Neuronal stem cell (in vitro differentiated cells): ENCODE data around the gene CYB5B.

Source experiments
- DNase-seq: peaks from one replicate; pipeline ENCODE4 v3.0.0-alpha.2; 2013; ENCODE audit warnings: low spot score
- H2AFZ ChIP-seq: one replicate; pipeline ENCODE4 v1.6.1; 2013; ENCODE audit warnings: mild to moderate bottlenecking, low read length, inconsistent platforms
- H2AK5ac ChIP-seq: 2 replicates; pipeline ENCODE4 v1.6.1; 2013; ENCODE audit warnings: low read depth, mild to moderate bottlenecking, inconsistent platforms, low read length, moderate library complexity, mixed read lengths
- H2BK120ac ChIP-seq: 2 replicates; pipeline ENCODE4 v1.6.1; 2013; ENCODE audit warnings: low read depth, mild to moderate bottlenecking, inconsistent platforms, low read length, moderate library complexity, mixed read lengths
- H2BK12ac ChIP-seq: one replicate; pipeline ENCODE4 v1.6.1; 2013; ENCODE audit warnings: low read length, inconsistent platforms
- H2BK15ac ChIP-seq: 2 replicates; pipeline ENCODE4 v1.6.1; 2013; ENCODE audit warnings: mild to moderate bottlenecking, low read length, inconsistent platforms, mixed read lengths
- H2BK5ac ChIP-seq: one replicate; pipeline ENCODE4 v1.6.1; 2013; ENCODE audit warnings: inconsistent platforms, mild to moderate bottlenecking, low read length, moderate library complexity
- H3K14ac ChIP-seq: one replicate; pipeline ENCODE4 v1.6.1; 2013; ENCODE audit warnings: low read length, inconsistent platforms
- H3K18ac ChIP-seq: 2 replicates; pipeline ENCODE4 v1.6.1; 2013; ENCODE audit warnings: low read length, inconsistent platforms
- H3K23ac ChIP-seq: 2 replicates; pipeline ENCODE4 v1.6.1; 2013; ENCODE audit warnings: low read depth, mild to moderate bottlenecking, mixed read lengths, low read length, inconsistent platforms; ENCODE audit not compliant: poor library complexity
- H3K27ac ChIP-seq: replicated peaks from 3 replicates; pipeline ENCODE4 v1.5.1; 2013; ENCODE audit warnings: low read length, inconsistent platforms
- H3K27me3 ChIP-seq, 3 experiments: 2 replicates each; pipeline ENCODE4 v1.6.1; 2013; ENCODE audit warnings: low read length in 3 of 3, mild to moderate bottlenecking in 2 of 3, inconsistent platforms in 1 of 3, low read depth in 1 of 3, mixed read lengths in 1 of 3, moderate library complexity in 1 of 3; ENCODE audit not compliant: control insufficient read depth in 3 of 3, insufficient read depth in 3 of 3
- H3K36me3 ChIP-seq, 2 donors: replicated peaks in 1 of 2; 2 replicates each; pipeline ENCODE4 v1.6.1; 2013; ENCODE audit warnings: low read length in 2 of 2; ENCODE audit not compliant: control insufficient read depth in 2 of 2, insufficient read depth in 2 of 2
- H3K4ac ChIP-seq: 2 replicates; pipeline ENCODE4 v1.6.1; 2013; ENCODE audit warnings: inconsistent platforms, mild to moderate bottlenecking, low read length, moderate library complexity
- H3K4me1 ChIP-seq, 2 donors: 1 replicate in 1 of 2; 2 replicates in 1 of 2; pipeline ENCODE4 v1.6.1; 2013; ENCODE audit warnings: low read length in 2 of 2, low read depth in 1 of 2; ENCODE audit not compliant: control insufficient read depth in 2 of 2, insufficient read depth in 1 of 2
- H3K4me2 ChIP-seq: one replicate; pipeline ENCODE4 v1.6.1; 2013; ENCODE audit warnings: mild to moderate bottlenecking, low read length, inconsistent platforms; ENCODE audit not compliant: insufficient read depth, poor library complexity, severe bottlenecking
- H3K4me3 ChIP-seq, 2 donors: 2 replicates each; pipeline ENCODE4 v1.5.1; 2013; ENCODE audit warnings: low read length in 2 of 2, mild to moderate bottlenecking in 2 of 2, inconsistent platforms in 1 of 2, moderate library complexity in 1 of 2
- H3K79me1 ChIP-seq: one replicate; pipeline ENCODE4 v1.6.1; 2013; ENCODE audit warnings: low read depth, mild to moderate bottlenecking, inconsistent platforms, low read length, moderate library complexity
- H3K9ac ChIP-seq: one replicate; pipeline ENCODE4 v1.6.1; 2013; ENCODE audit warnings: mild to moderate bottlenecking, low read depth, low read length, inconsistent platforms; ENCODE audit not compliant: poor library complexity
- H3K9me3 ChIP-seq, 2 donors: replicated peaks in 1 of 2; 2 replicates each; pipeline versions ENCODE3 to v1.6.1; 2013; ENCODE audit warnings: low read length in 2 of 2, mild to moderate bottlenecking in 2 of 2, inconsistent platforms in 1 of 2, low read depth in 1 of 2, mixed read lengths in 1 of 2, moderate library complexity in 1 of 2; ENCODE audit not compliant: control insufficient read depth in 2 of 2, insufficient read depth in 1 of 2
- H4K8ac ChIP-seq: one replicate; pipeline ENCODE4 v1.6.1; 2013; ENCODE audit warnings: low read depth, mild to moderate bottlenecking, inconsistent platforms, low read length, moderate library complexity
- H4K91ac ChIP-seq: one replicate; pipeline ENCODE4 v1.6.1; 2013; ENCODE audit warnings: low read length, low read depth, mild to moderate bottlenecking, inconsistent platforms; ENCODE audit not compliant: poor library complexity
- WGBS, 2 donors: extraction: QIAGEN DNeasy Blood & Tissue Kit; methylation state at CpG; one replicate each; pipeline ENCODE4 v1.1.7; 2013; ENCODE audit warnings: missing lambda C conversion rate in 2 of 2, mixed read lengths in 1 of 2; ENCODE audit not compliant: insufficient read length in 2 of 2, insufficient replicate concordance in 1 of 2; ENCODE audit errors: extremely low coverage in 2 of 2; 5-methylcytosine and 5-hydroxymethylcytosine counted together

CYB5B gene

GRCh38 chr16:69485816-69486215 lies 61.4 kb downstream of the CYB5B start:
- Histone ChIP-seq H2BK12ac (no peak overlapping the region), H3K79me1 (no peaks in the 10 kb centered on the region), H2BK120ac (no peak overlapping the region), H3K27ac (no peak overlapping the region), H4K91ac (no peak overlapping the region), H3K36me3 (no peaks in the 10 kb centered on the region), H2AFZ (no peak overlapping the region), H4K8ac (no peak overlapping the region), H3K4me1 (peaks cover 0 to 8% of the 10 kb centered on the region in 2 donors), H3K4me2 (no peak overlapping the region), H3K14ac (peak overlapping the region; percentile 28), H2AK5ac (no peak overlapping the region), H3K23ac (no peak overlapping the region), H3K9ac (no peak overlapping the region), H2BK5ac (no peak overlapping the region), H2BK15ac (peak overlapping the region; percentile 14), H3K4me3 (no peak overlapping the region), H3K9me3 (no peaks in the 10 kb centered on the region), H3K27me3 (no peaks in the 10 kb centered on the region), H3K4ac (no peak overlapping the region), H3K18ac (no peak overlapping the region)
- WGBS, 2 donors, result no CpG with 5 or more reads among the region's 6 CpGs
- no peak for DNase-seq

DNA sequence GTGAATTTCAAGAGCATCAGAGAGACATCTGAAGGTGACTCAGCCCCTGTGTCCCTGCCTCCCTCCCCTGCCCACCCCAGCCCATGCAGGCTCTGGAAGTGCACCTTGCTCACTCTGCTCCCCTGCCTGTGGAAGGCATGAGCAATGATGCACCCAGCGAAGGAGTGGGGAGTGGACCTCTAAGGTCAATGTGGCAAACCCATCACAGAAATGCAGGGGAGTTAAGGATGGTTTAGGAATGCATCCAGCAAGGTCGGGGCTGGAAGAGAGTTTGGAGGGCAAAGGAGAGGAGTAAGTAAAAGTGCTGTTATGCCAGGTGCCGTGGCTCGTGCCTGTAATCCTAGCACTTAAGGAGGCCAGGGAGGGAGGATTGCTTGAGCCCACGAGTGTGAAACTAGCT lies 61.9 kb downstream of the CYB5B start:
- DNase-seq, result no peak
- Histone ChIP-seq H3K4ac (no peak overlapping the region), H2BK12ac (no peak overlapping the region), H3K4me3 (no peak overlapping the region), H2BK15ac (peak overlapping the region; percentile 14), H2AK5ac (no peak overlapping the region), H3K27ac (no peak overlapping the region), H3K23ac (no peak overlapping the region), H3K18ac (no peak overlapping the region), H3K79me1 (no peaks in the 10 kb centered on the region), H2BK5ac (no peak overlapping the region), H3K27me3 (no peaks in the 10 kb centered on the region), H2BK120ac (peak overlapping the region; percentile 57), H3K36me3 (no peaks in the 10 kb centered on the region), H3K4me1 (peaks cover 0 to 8% of the 10 kb centered on the region in 2 donors), H2AFZ (no peak overlapping the region), H3K14ac (peak overlapping the region; percentile 28), H3K9ac (no peak overlapping the region), H4K8ac (no peak overlapping the region), H4K91ac (no peak overlapping the region), H3K4me2 (no peak overlapping the region), H3K9me3 (no peaks in the 10 kb centered on the region)
- WGBS, 2 donors, result no CpG with 5 or more reads among the region's 5 CpGs

- no peak overlapping the region for H3K27ac ChIP-seq
- H3K23ac ChIP-seq, result peak overlapping the region; percentile 27
- no peaks in the 10 kb centered on the region for H3K36me3 ChIP-seq
- H2BK120ac ChIP-seq, result peak overlapping the region; percentile 57
- H2AK5ac ChIP-seq, result no peak overlapping the region
- no peaks in the 10 kb centered on the region for H3K27me3 ChIP-seq
- H2BK15ac ChIP-seq, result no peak overlapping the region
- no peaks in the 10 kb centered on the region for H3K79me1 ChIP-seq
- WGBS, 2 donors, result no CpG with 5 or more reads among the region's 11 CpGs
- no peak overlapping the region for H3K4me3 ChIP-seq
- peaks cover 0 to 8% of the 10 kb centered on the region in 2 donors for H3K4me1 ChIP-seq
- peak overlapping the region; percentile 68 for H3K18ac ChIP-seq
- H3K9ac ChIP-seq, result no peak overlapping the region
- no peak overlapping the region for H2BK12ac ChIP-seq
- no peak overlapping the region for H4K91ac ChIP-seq
- H2AFZ ChIP-seq, result no peak overlapping the region
- no peak overlapping the region for H3K4ac ChIP-seq
- H3K9me3 ChIP-seq, result no peaks in the 10 kb centered on the region
- no peak for DNase-seq
- H3K14ac ChIP-seq, result no peak overlapping the region
- H2BK5ac ChIP-seq, result no peak overlapping the region
- H3K4me2 ChIP-seq, result no peak overlapping the region
- H4K8ac ChIP-seq, result no peak overlapping the region
These were observed 62.3 kb downstream of the CYB5B start for GRCh38 chr16:69486724-69487123.

- Histone ChIP-seq H2BK15ac (no peak overlapping the region), H2AK5ac (no peak overlapping the region), H2BK12ac (no peak overlapping the region), H3K9me3 (no peaks in the 10 kb centered on the region), H4K8ac (no peak overlapping the region), H3K9ac (no peak overlapping the region), H3K18ac (no peak overlapping the region), H3K79me1 (no peaks in the 10 kb centered on the region), H2BK5ac (no peak overlapping the region), H3K36me3 (no peaks in the 10 kb centered on the region), H3K4ac (no peak overlapping the region), H3K4me3 (no peak overlapping the region), H2AFZ (no peak overlapping the region), H3K4me2 (no peak overlapping the region), H3K27me3 (no peaks in the 10 kb centered on the region), H3K14ac (no peak overlapping the region), H3K27ac (no peak overlapping the region), H2BK120ac (no peak overlapping the region), H3K4me1 (no peaks in the 10 kb centered on the region), H3K23ac (no peak overlapping the region), H4K91ac (no peak overlapping the region)
- WGBS, 2 donors, result no CpG with 5 or more reads among the region's 9 CpGs
- DNase-seq, result no peak
These were observed 66.4 kb downstream of the CYB5B start for GRCh38 chr16:69490707-69491324.
